Body of pancreas (tissue), 4 donors: ENCODE data around the gene CSF1.

Experiments
- CTCF ChIP-seq, 7 experiments: fragments of 450-650 bp in 4 of 7; fragments of 200-600 bp in 3 of 7; sonication (generic) in 3 of 7; IDR thresholded peaks; one replicate each; pipeline ENCODE4 v1.5.1; 2016 to 2019; ENCODE audit warnings: antibody characterized with exemption in 7 of 7
- POLR2A ChIP-seq, 3 donors: fragments of 450-650 bp; IDR thresholded peaks; one replicate each; pipeline ENCODE4 v1.6.1; 2016; ENCODE audit warnings: antibody characterized with exemption in 3 of 3, mild to moderate bottlenecking in 2 of 3

GRCh38 chr1:109905491-109905890 lies 5.2 kb upstream of the CSF1 start:
- TF ChIP-seq CTCF (IDR thresholded peaks at IDR 0.05) (no peak), POLR2A (IDR thresholded peaks at IDR 0.05) (no peak)
